H1 (cell line): Measurements from ENCODE around the gene PPARGC1A. TPM values are rescaled to one million over a fixed set of nuclear protein-coding genes. Genes with fewer than 3 reads are reported as not detected.

Source experiments
- CTCF ChIA-PET: fragments of 300-600 bp; sonication (Branson Sonifier 250); formaldehyde crosslinking; loops from one replicate; lab custom pipeline; 2021; ENCODE audit not compliant: partially characterized antibody; lab: Charles Lee
- POLR2A ChIA-PET: fragments of 300-600 bp; sonication (Branson Sonifier 250); formaldehyde crosslinking; loops from one replicate; lab custom pipeline; 2021; ENCODE audit warnings: inconsistent platforms; ENCODE audit not compliant: partially characterized antibody; lab: Charles Lee
- DNase-seq, 2 experiments: peaks; one replicate each; pipeline versions ENCODE4 v3.0.0 to v3.0.0-alpha.2; 2010 to 2022; ENCODE audit warnings: low spot score in 2 of 2, low read depth in 1 of 2, mixed read lengths in 1 of 2
- FAIRE-seq: peaks from 2 replicates; lab custom pipeline; 2011; peaks lifted over from hg19 to GRCh38; lab: Jason Lieb, UNC
- H2AFZ ChIP-seq: 2 replicates; pipeline ENCODE4 v1.8.1; 2012; ENCODE audit warnings: low read length, inconsistent platforms
- H2AK5ac ChIP-seq: 2 replicates; pipeline ENCODE4 v1.6.1; 2013; ENCODE audit warnings: low read depth, low read length
- H2BK120ac ChIP-seq: replicated peaks from 2 replicates; pipeline ENCODE3; 2013; ENCODE audit warnings: low read depth, low read length, inconsistent platforms
- H2BK12ac ChIP-seq: 2 replicates; pipeline ENCODE4 v1.6.1; 2013; ENCODE audit warnings: low read depth, low read length
- H2BK15ac ChIP-seq: 2 replicates; pipeline ENCODE4 v1.6.1; 2013; ENCODE audit warnings: low read length
- H2BK20ac ChIP-seq: 2 replicates; pipeline ENCODE4 v1.6.1; 2013; ENCODE audit warnings: low read length
- H2BK5ac ChIP-seq: 2 replicates; pipeline ENCODE4 v1.6.1; 2013; ENCODE audit warnings: low read depth, low read length
- H3K14ac ChIP-seq: 2 replicates; pipeline ENCODE4 v1.6.1; 2013; ENCODE audit warnings: inconsistent platforms; ENCODE audit not compliant: insufficient read length
- H3K18ac ChIP-seq: 2 replicates; pipeline ENCODE4 v1.6.1; 2013; ENCODE audit warnings: low read length; ENCODE audit errors: extremely low read depth
- H3K23ac ChIP-seq: 2 replicates; pipeline ENCODE4 v1.6.1; 2013; ENCODE audit warnings: inconsistent platforms; ENCODE audit not compliant: insufficient read length
- H3K23me2 ChIP-seq: 2 replicates; pipeline ENCODE4 v1.6.1; 2013; ENCODE audit warnings: low read depth, low read length
- H3K27ac ChIP-seq: 2 replicates; pipeline ENCODE4 v1.6.1; 2011; ENCODE audit warnings: low read depth, low read length, inconsistent platforms
- H3K27me3 ChIP-seq, 4 experiments: replicated peaks in 1 of 4; 1 replicate in 1 of 4; 2 replicates in 3 of 4; pipeline versions ENCODE4 v1.6.1 to v1.8.1; 2011 to 2013; ENCODE audit warnings: low read length in 3 of 4, mild to moderate bottlenecking in 3 of 4, inconsistent platforms in 2 of 4, mixed read lengths in 2 of 4, moderate library complexity in 1 of 4; ENCODE audit not compliant: control insufficient read depth in 3 of 4, insufficient read depth in 3 of 4; ENCODE audit errors: extremely low read depth in 1 of 4
- H3K36me3 ChIP-seq, 4 experiments: 2 replicates each; pipeline versions ENCODE4 v1.6.1 to v1.8.1; 2011 to 2013; ENCODE audit warnings: mild to moderate bottlenecking in 4 of 4, low read length in 3 of 4, moderate library complexity in 2 of 4, control low read depth in 1 of 4, inconsistent platforms in 1 of 4; ENCODE audit not compliant: insufficient read depth in 4 of 4, control insufficient read depth in 2 of 4
- H3K4ac ChIP-seq: replicated peaks from 2 replicates; pipeline ENCODE3; 2013; ENCODE audit warnings: low read length, low read depth, mixed read lengths, inconsistent platforms; ENCODE audit not compliant: insufficient read length
- H3K4me1 ChIP-seq, 4 experiments: replicated peaks in 1 of 4; 1 replicate in 1 of 4; 2 replicates in 3 of 4; pipeline versions ENCODE4 v1.6.1 to v1.8.1; 2011 to 2013; ENCODE audit warnings: low read length in 3 of 4, inconsistent platforms in 2 of 4, mixed read lengths in 1 of 4; ENCODE audit not compliant: insufficient read depth in 4 of 4, control insufficient read depth in 3 of 4
- H3K4me2 ChIP-seq, 2 experiments: 2 replicates each; pipeline versions ENCODE4 v1.6.1 to v1.8.1; 2011 to 2013; ENCODE audit warnings: low read depth in 2 of 2, low read length in 2 of 2, control low read depth in 1 of 2, inconsistent platforms in 1 of 2, mild to moderate bottlenecking in 1 of 2; ENCODE audit not compliant: insufficient read depth in 1 of 2
- H3K4me3 ChIP-seq, 4 experiments: fragments of 200-600, 300-600 bp in 1 of 4; sonication (generic), shearing (Covaris generic), sonication (Bioruptor Twin) in 1 of 4; 2 replicates each; pipeline versions ENCODE4 v1.5.1 to v1.8.1; 2011 to 2016; ENCODE audit warnings: low read length in 4 of 4, low read depth in 3 of 4, control low read depth in 2 of 4, inconsistent platforms in 2 of 4, mild to moderate bottlenecking in 2 of 4, mixed read lengths in 1 of 4, moderate library complexity in 1 of 4; ENCODE audit not compliant: insufficient read depth in 2 of 4; ENCODE audit errors: extremely low read depth in 1 of 4
- H3K56ac ChIP-seq: replicated peaks from 2 replicates; pipeline ENCODE3; 2013; ENCODE audit warnings: low read depth, mild to moderate bottlenecking, mixed read lengths, low read length, inconsistent platforms; ENCODE audit not compliant: insufficient read length
- H3K79me1 ChIP-seq: 2 replicates; pipeline ENCODE4 v1.6.1; 2013; ENCODE audit warnings: low read depth, low read length, control low read depth
- H3K79me2 ChIP-seq, 2 experiments: 2 replicates each; pipeline versions ENCODE4 v1.6.1 to v1.8.1; 2012 to 2013; ENCODE audit warnings: low read length in 2 of 2, mild to moderate bottlenecking in 2 of 2, inconsistent platforms in 1 of 2; ENCODE audit not compliant: insufficient read depth in 2 of 2, control insufficient read depth in 1 of 2
- H3K9ac ChIP-seq, 4 experiments: replicated peaks in 1 of 4; 1 replicate in 1 of 4; 2 replicates in 3 of 4; pipeline versions ENCODE4 v1.6.1 to v1.8.1; 2011 to 2013; ENCODE audit warnings: low read depth in 3 of 4, low read length in 3 of 4, control low read depth in 2 of 4, mild to moderate bottlenecking in 2 of 4, moderate library complexity in 2 of 4, inconsistent platforms in 1 of 4; ENCODE audit errors: extremely low read depth in 1 of 4
- H3K9me3 ChIP-seq, 2 experiments: 2 replicates each; pipeline versions ENCODE4 v1.6.1 to v1.8.1; 2012 to 2013; ENCODE audit warnings: mild to moderate bottlenecking in 2 of 2, moderate library complexity in 2 of 2, control low read depth in 1 of 2, inconsistent platforms in 1 of 2, low read depth in 1 of 2, low read length in 1 of 2, mixed read lengths in 1 of 2; ENCODE audit not compliant: insufficient read depth in 2 of 2
- H4K20me1 ChIP-seq, 2 experiments: replicated peaks in 1 of 2; 2 replicates each; pipeline versions ENCODE3 to v1.8.1; 2011 to 2013; ENCODE audit warnings: inconsistent platforms in 2 of 2, low read length in 2 of 2, mild to moderate bottlenecking in 1 of 2; ENCODE audit not compliant: insufficient read depth in 2 of 2, control insufficient read depth in 1 of 2
- H4K5ac ChIP-seq: 2 replicates; pipeline ENCODE4 v1.6.1; 2013; ENCODE audit warnings: low read length, low read depth, mixed read lengths, inconsistent platforms; ENCODE audit not compliant: insufficient read length
- H4K8ac ChIP-seq: 2 replicates; pipeline ENCODE4 v1.8.0; 2013; ENCODE audit warnings: mild to moderate bottlenecking, moderate library complexity, low read length, inconsistent platforms; ENCODE audit not compliant: insufficient read depth; ENCODE audit errors: extremely low read depth
- H4K91ac ChIP-seq: replicated peaks from 2 replicates; pipeline ENCODE3; 2013; ENCODE audit warnings: low read length, mixed read lengths, inconsistent platforms; ENCODE audit not compliant: insufficient read length
- BCL11A ChIP-seq, 2 experiments: IDR thresholded peaks; one replicate each; pipeline ENCODE4 v1.6.1; 2011; ENCODE audit warnings: low read depth in 2 of 2, low read length in 2 of 2, mild to moderate bottlenecking in 2 of 2
- BRCA1 ChIP-seq: IDR thresholded peaks from 2 replicates; pipeline ENCODE4 v1.6.1; 2012; ENCODE audit warnings: low read depth, low read length, improper control_type of control experiment
- EGR1 ChIP-seq: IDR thresholded peaks from 2 replicates; pipeline ENCODE4 v1.6.1; 2011; ENCODE audit warnings: low read depth, low read length, borderline replicate concordance
- MAFK ChIP-seq: IDR thresholded peaks from 2 replicates; pipeline ENCODE4 v1.6.1; 2012; ENCODE audit warnings: low read depth, mild to moderate bottlenecking, improper control_type of control experiment, low read length
- NRF1 ChIP-seq: IDR thresholded peaks from 2 replicates; pipeline ENCODE4 v1.6.1; 2011; ENCODE audit warnings: mild to moderate bottlenecking, low read depth, low read length, improper control_type of control experiment
- POLR2A ChIP-seq, 2 experiments: IDR thresholded peaks; 1 replicate in 1 of 2; 2 replicates in 1 of 2; pipeline ENCODE4 v1.6.1; 2011; ENCODE audit warnings: low read depth in 2 of 2, low read length in 2 of 2, mild to moderate bottlenecking in 2 of 2; ENCODE audit errors: control extremely low read depth in 1 of 2
- SP2 ChIP-seq: IDR thresholded peaks from 2 replicates; pipeline ENCODE4 v1.6.1; 2012; ENCODE audit warnings: mild to moderate bottlenecking, low read length, inconsistent platforms
- TAF1 ChIP-seq: IDR thresholded peaks from 2 replicates; pipeline ENCODE4 v1.6.1; 2011; ENCODE audit warnings: mild to moderate bottlenecking, low read depth, low read length
- ZNF274 ChIP-seq: IDR thresholded peaks from 2 replicates; pipeline ENCODE4 v1.7.0; 2012; ENCODE audit warnings: low read length, borderline replicate concordance; ENCODE audit errors: extremely low read depth
- WGBS, 2 experiments: shearing (Covaris generic) in 1 of 2; methylation state at CpG; one replicate each; pipeline versions ENCODE4 v1.1.6 to v1.1.7; 2013 to 2015; ENCODE audit warnings: low lambda C conversion rate in 2 of 2, mixed read lengths in 2 of 2, inconsistent platforms in 1 of 2, low coverage in 1 of 2, missing lambda C conversion rate in 1 of 2; ENCODE audit not compliant: insufficient replicate concordance in 2 of 2, insufficient coverage in 1 of 2, insufficient read length in 1 of 2; ENCODE audit errors: extremely low coverage in 1 of 2, missing lambda C conversion rate in 1 of 2; 5-methylcytosine and 5-hydroxymethylcytosine counted together
- polyA plus RNA-seq, 7 experiments: library from polyadenylated mRNA; depleted of rRNA in 3 of 7; stranded (reverse) in 5 of 7; unstranded in 2 of 7; fragments of >200 nt in 5 of 7; fragments of 200-250 nt in 2 of 7; gene quantifications; 1 replicate in 5 of 7; 2 replicates in 1 of 7; 4 replicates in 1 of 7; pipeline versions ENCODE4 v1.2.1 to v1.2.3, GENCODE V29; 2011 to 2013; ENCODE audit warnings: missing spikeins in 2 of 7, mixed read lengths in 2 of 7
- total RNA-seq: library from RNA; stranded (reverse); fragmentation: NEBNext Ultra II Directional; extraction: Animal tissue kit (Norgen Biotek cat#: 25700); gene quantifications from 2 replicates; pipeline ENCODE4 v1.2.1, GENCODE V29; 2021
- TF ChIP-seq, protein P1 (sequence below): IDR thresholded peaks from 2 replicates; pipeline ENCODE4 v1.6.1; 2012; ENCODE audit warnings: inconsistent platforms
- TF ChIP-seq, protein P2 (sequence below): IDR thresholded peaks from 2 replicates; pipeline ENCODE4 v1.6.1; 2012; ENCODE audit warnings: inconsistent platforms

Gene PPARGC1A
- total and polyA plus RNA-seq, 2 of the 8 experiments (the other 6 are each of a cell fraction or from before 2014, with no cell fraction given), result 0.54 to 1.4 TPM

DNA sequence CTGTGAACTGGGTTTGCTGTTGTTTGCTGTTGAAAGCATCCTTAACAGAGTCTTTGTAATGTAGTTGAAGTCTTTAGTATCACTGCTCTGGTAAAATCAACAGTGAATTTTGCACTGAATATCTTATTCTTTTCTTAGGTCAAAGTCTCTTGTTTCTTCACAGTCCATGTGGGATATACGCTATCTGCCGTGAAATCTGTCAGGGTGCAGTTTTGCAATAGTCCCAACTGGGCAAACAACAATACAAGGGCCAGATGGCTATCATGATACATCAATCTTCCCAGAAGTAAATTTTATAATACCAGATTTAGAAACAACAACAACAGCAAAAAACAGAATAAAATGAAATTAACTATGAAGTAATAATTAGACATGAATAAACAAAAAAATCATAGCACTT is 123.5 kb downstream of the PPARGC1A start:
- H2BK15ac ChIP-seq, result no peak overlapping the region
- TF ChIP-seq, protein P1, sequence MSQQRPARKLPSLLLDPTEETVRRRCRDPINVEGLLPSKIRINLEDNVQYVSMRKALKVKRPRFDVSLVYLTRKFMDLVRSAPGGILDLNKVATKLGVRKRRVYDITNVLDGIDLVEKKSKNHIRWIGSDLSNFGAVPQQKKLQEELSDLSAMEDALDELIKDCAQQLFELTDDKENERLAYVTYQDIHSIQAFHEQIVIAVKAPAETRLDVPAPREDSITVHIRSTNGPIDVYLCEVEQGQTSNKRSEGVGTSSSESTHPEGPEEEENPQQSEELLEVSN, result no peak
- no peak for TF ChIP-seq MAFK
- TF ChIP-seq POLR2A (IDR thresholded peaks at IDR 0.05; ENCODE audit: control extremely low read depth in 1 of 2, low read depth in 2 of 2, low read length in 2 of 2), result no peak
- TF ChIP-seq EGR1, result no peak
- no peak for TF ChIP-seq NRF1
- TF ChIP-seq SP2, result no peak
- no peak for TF ChIP-seq ZNF274
- TF ChIP-seq, protein P2, sequence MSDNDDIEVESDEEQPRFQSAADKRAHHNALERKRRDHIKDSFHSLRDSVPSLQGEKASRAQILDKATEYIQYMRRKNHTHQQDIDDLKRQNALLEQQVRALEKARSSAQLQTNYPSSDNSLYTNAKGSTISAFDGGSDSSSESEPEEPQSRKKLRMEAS, result no peak
- TF ChIP-seq TAF1, result no peak
- TF ChIP-seq BCL11A (IDR thresholded peaks at IDR 0.05; ENCODE audit: low read depth in 2 of 2, low read length in 2 of 2), result no peak
- TF ChIP-seq BRCA1, result no peak
- no peak overlapping the region for H4K91ac ChIP-seq
- H3K56ac ChIP-seq, result no peak overlapping the region
- no peak overlapping the region for H3K27ac ChIP-seq
- H2AK5ac ChIP-seq, result no peak overlapping the region
- H2BK20ac ChIP-seq, result no peak overlapping the region
- no peak overlapping the region for H3K18ac ChIP-seq
- H3K27me3 ChIP-seq, result no peaks in the 10 kb centered on the region
- 100% methylated on average over 2 of the region's 2 CpGs; no CpG with 5 or more reads in 1 of the 2 experiments for WGBS, 2 experiments
- FAIRE-seq, result no peak
- no peaks in the 10 kb centered on the region for H3K23me2 ChIP-seq
- H2BK120ac ChIP-seq, result no peak overlapping the region
- no peak overlapping the region for H2BK5ac ChIP-seq
- 0 out of 4 replicates have a peak, but pooled peaks cover 0 to under 1% of the 10 kb centered on the region in 2 experiments for H3K9me3 ChIP-seq
- no peaks in the 10 kb centered on the region for H3K79me2 ChIP-seq
- H3K79me1 ChIP-seq, result no peaks in the 10 kb centered on the region
- no peak overlapping the region for H2BK12ac ChIP-seq
- no peak overlapping the region for H3K23ac ChIP-seq
- peaks cover 0 to 3% (median 0%) of the 10 kb centered on the region in 4 experiments; a peak in 1 of 7 replicates for H3K4me1 ChIP-seq
- H4K8ac ChIP-seq, result no peak overlapping the region
- H2AFZ ChIP-seq, result no peak overlapping the region
- H3K4me2 ChIP-seq, result no peak overlapping the region
- DNase-seq, result no peak
- no peak overlapping the region for H3K9ac ChIP-seq
- H3K14ac ChIP-seq, result no peak overlapping the region
- POLR2A ChIA-PET, result no interaction called here
- H3K36me3 ChIP-seq, result no peaks in the 10 kb centered on the region
- no peak overlapping the region for H3K4me3 ChIP-seq
- H3K4ac ChIP-seq, result no peak overlapping the region
- no peaks in the 10 kb centered on the region for H4K20me1 ChIP-seq
- CTCF ChIA-PET, result interaction anchor here (1.1 to 1.4 kb wide), 2 partner anchors 8 to 200 kb away, joined by 4 read pairs; no protein-coding TSS in a partner anchor
- H4K5ac ChIP-seq, result no peak overlapping the region
